HG03103 (cell line): ENCODE measurements around the gene LCAT.
A peak's percentile ranks its signal among the peaks of the same experiment; 100 is the strongest.

Source experiments
- ATAC-seq: cut with Tn5 transposase; IDR thresholded peaks from one replicate; pipeline ENCODE4 v1.9.1; 2021; ENCODE audit warnings: low read depth; ENCODE audit not compliant: unreplicated experiment

Gene LCAT

GRCh38 chr16:67935101-67935401 is 8.9 kb downstream of the LCAT start:
- ATAC-seq = no peak

GRCh38 chr16:67934306-67935100 is 9.4 kb downstream of the LCAT start:
- no peak for ATAC-seq

- ATAC-seq = no peak
These were observed 10.1 kb downstream of the LCAT start for GRCh38 chr16:67933805-67934204.

GRCh38 chr16:67932462-67932840 is 11.5 kb downstream of the LCAT start:
- ATAC-seq = no peak

GRCh38 chr16:67931712-67932461 is 12.0 kb downstream of the LCAT start, which contains the start of gene CTRL:
Gene CTRL (minus strand): TSS chr16:67931862. CDS start chr16:67931852, 10 bp downstream.
- ATAC-seq = no peak

GRCh38 chr16:67930678-67931211 is 13.2 kb downstream of the LCAT start:
- no peak for ATAC-seq

- ATAC-seq = no peak
These were observed 13.7 kb downstream of the LCAT start for GRCh38 chr16:67930191-67930590.

GRCh38 chr16:67928561-67929364 is 15.2 kb downstream of the LCAT start:
- ATAC-seq = peak; percentile 64

- ATAC-seq = no peak
These were observed 15.8 kb downstream of the LCAT start for GRCh38 chr16:67928147-67928546.

- no peak for ATAC-seq
These were observed 16.6 kb downstream of the LCAT start for GRCh38 chr16:67927131-67927941.

- no peak for ATAC-seq
These were observed 17.7 kb downstream of the LCAT start for GRCh38 chr16:67926181-67926750.

- ATAC-seq = no peak
These were observed 19.6 kb downstream of the LCAT start for GRCh38 chr16:67924140-67924906.

- ATAC-seq = no peak
These were observed 20.4 kb downstream of the LCAT start for GRCh38 chr16:67923414-67924116.

GRCh38 chr16:67922740-67923139 is 21.2 kb downstream of the LCAT start:
- no peak for ATAC-seq

- ATAC-seq = no peak
These were observed 21.7 kb downstream of the LCAT start for GRCh38 chr16:67922221-67922620.

GRCh38 chr16:67919622-67920221 is 24.2 kb downstream of the LCAT start:
- no peak for ATAC-seq

- ATAC-seq = no peak
These were observed 26.1 kb downstream of the LCAT start for GRCh38 chr16:67917852-67918236.
